ENCODE data around the gene STX4. TPM values are rescaled to one million over a fixed set of nuclear protein-coding genes. Genes with fewer than 3 reads are reported as not detected.

The STX4 gene
- total RNA-seq, 2 experiments from 2014 or later: 29.2 to 35.9 TPM

DNA sequence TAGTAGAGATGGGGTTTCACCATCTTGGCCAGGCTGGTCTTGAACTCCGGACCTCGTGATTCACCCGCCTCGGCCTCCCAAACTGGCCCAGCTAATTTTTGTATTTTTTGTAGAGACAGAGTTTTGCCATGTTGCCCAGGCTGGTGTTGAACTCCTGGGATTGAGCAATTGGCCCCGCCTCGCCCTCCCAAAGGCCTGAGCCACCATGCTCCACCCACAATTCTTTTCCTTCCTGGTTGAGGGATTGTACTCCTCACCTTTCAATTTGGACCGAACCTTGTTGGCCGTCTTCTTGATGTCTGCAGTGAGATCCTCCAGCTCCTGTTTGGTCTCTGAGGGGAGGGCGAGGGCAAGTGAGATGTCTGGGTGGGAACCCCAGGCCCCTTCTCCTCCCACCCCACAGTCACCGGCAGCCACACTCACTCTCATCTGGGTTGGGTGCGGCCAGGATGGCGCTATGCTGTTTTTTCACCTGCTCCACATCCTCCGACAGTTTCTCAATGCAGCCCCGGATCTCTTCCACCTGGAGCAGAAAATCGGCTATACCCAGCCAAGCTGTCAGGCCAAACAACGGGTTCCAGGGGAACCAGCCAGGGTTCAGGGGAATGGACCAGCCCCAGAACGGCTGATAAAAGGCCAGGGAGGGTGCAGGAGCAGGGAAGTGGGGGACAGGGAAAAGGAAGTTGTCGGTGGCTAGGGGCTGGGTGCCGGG lies 32.5 kb upstream of the STX4 start:
- H3K4me3 Mint-ChIP-seq: no peak overlapping the region
- H3K27me3 Mint-ChIP-seq: peaks cover 3% of the 10 kb centered on the region
- ChIA-PET CTCF (no interaction called here), POLR2A (no interaction called here)
- intact Hi-C loops (cut with DNase I, micrococcal nuclease): no loop called here
- DNase-seq: no peak
- ATAC-seq: no peak
- H3K4me1 Mint-ChIP-seq: peaks cover 8% of the 10 kb centered on the region
- no peak overlapping the region for H3K27ac Mint-ChIP-seq
- no peaks in the 10 kb centered on the region for H3K36me3 Mint-ChIP-seq (ENCODE audit: low read depth)
- no peaks in the 10 kb centered on the region for H3K9me3 Mint-ChIP-seq (ENCODE audit: low read depth)

DNA sequence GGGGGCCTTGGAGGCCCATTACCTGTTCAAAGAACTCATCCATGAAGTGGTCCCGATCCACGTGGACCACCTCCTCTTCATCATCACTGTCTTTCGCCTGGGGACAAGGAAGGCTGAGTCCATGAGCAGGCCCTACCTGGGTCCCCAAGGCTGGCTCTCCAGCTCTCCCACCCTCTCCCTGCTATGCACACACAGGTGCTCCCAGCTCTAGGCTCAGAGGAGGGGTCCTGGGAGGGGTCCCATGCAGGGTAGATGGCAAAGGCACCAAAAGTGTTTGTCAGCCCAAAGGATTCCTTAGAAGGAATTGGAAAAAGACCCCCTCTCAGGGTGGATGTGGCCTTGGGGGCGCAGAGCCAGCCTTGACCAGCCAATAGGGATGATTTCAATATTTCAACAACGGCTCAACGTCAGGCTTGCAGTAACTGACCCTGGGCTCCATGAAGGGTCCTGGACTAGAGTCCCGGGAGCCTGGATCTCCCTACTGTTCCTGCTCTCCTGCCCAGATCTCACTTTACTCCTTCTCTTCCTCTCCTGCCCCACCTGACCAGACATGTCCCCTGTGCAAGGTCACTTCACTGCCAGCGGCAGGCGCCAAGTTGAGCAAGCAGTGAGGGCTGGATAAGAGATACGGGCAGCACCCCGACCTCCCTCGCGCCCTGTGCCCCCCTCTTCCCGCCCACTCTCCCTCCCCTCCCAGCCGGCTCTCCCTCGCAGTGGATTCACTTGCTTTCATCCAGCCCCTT lies 31.7 kb upstream of the STX4 start:
- CTCF ChIA-PET: no interaction called here

DNA sequence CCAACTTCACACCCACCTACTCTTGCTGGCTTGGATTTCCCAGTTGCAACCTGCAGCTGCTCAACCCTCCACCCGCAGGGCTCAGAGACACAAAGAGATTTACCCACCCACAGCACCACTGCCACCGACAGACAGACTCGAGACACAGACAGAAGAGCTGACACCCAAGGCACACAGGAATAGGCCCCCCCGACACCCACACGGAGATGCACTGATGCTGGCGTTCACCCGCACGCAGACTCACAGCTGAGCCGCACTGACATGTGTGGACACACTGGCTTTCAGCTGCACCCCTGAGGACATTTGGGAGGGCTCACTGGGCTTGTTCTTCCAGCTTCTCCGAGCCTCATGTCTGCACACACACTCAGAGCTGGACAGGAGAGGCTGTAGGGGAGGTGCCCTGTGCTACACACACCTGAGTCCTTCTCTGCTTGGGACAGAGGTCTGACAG lies 31.1 kb upstream of the STX4 start:
- no peaks in the 10 kb centered on the region for H3K27me3 Mint-ChIP-seq
- intact Hi-C loops (cut with DNase I, micrococcal nuclease): no loop called here
- CTCF ChIA-PET: no interaction called here
- no peak overlapping the region for H3K27ac Mint-ChIP-seq
- DNase-seq (no peak), ATAC-seq (no peak)
- no peak overlapping the region for H3K4me3 Mint-ChIP-seq
- no peaks in the 10 kb centered on the region for H3K4me1 Mint-ChIP-seq
- no peaks in the 10 kb centered on the region for H3K36me3 Mint-ChIP-seq (ENCODE audit: low read depth)
- POLR2A ChIA-PET: no interaction called here
- no peaks in the 10 kb centered on the region for H3K9me3 Mint-ChIP-seq (ENCODE audit: low read depth)

More for the DNA sequence above, 31.7 kb upstream of the STX4 start:
- no peaks in the 10 kb centered on the region for H3K9me3 Mint-ChIP-seq (ENCODE audit: low read depth)
- DNase-seq (no peak), ATAC-seq (no peak)
- POLR2A ChIA-PET: no interaction called here
- peaks cover 3% of the 10 kb centered on the region for H3K4me1 Mint-ChIP-seq
- no peak overlapping the region for H3K4me3 Mint-ChIP-seq
- H3K36me3 Mint-ChIP-seq (ENCODE audit: low read depth): no peaks in the 10 kb centered on the region
- intact Hi-C loops (cut with DNase I, micrococcal nuclease): no loop called here
- H3K27ac Mint-ChIP-seq: no peak overlapping the region
- no peaks in the 10 kb centered on the region for H3K27me3 Mint-ChIP-seq

DNA sequence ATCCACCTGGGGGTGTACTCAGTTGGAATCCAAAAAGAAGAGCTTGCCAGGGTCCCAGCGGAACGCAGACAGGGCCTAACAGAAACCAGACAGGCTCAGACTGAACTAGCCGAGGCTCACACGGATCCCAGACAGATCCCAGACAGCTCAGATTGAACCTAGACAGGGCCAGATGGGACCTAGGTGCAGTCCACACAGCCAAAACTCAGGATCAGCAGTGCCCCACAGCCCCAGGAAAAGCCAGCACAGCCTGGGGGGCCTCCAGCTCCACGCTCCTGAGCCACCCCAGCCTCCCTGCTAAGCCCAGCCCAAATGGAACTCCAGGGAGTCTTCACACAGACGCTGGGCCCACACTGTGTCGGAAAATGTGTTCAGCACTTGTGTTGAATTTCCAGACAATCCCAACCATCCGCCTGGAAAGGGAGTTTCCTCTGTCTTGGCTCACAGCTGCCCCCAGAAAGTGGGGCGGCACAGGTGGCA lies 30.5 kb upstream of the STX4 start:
- Mint-ChIP-seq H3K4me3 (no peak overlapping the region), H3K4me1 (no peaks in the 10 kb centered on the region), H3K27me3 (no peaks in the 10 kb centered on the region), H3K27ac (no peak overlapping the region), H3K9me3 (ENCODE audit: low read depth) (no peaks in the 10 kb centered on the region), H3K36me3 (ENCODE audit: low read depth) (no peaks in the 10 kb centered on the region)
- ChIA-PET POLR2A (no interaction called here), CTCF (no interaction called here)
- ATAC-seq: no peak
- intact Hi-C loops (cut with DNase I, micrococcal nuclease): no loop called here
- no peak for DNase-seq

DNA sequence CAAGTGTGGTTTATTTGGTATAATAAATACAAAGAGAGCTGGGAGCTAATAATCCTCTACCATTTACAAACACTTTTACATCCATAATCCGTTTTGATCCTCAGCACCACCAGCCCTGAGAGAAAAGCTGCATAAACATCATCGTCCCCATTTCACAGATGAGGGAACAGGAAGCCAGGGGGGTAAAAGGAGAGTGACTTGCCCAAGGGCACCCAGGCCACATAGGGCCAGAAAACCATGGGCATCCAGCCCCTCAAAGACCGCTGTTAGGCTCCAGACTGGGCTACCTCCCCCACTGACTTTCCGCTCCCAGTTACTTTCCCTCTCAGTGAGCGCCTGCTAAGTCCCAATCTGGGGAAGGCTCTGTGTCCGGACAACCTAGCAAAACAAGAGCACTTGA lies 29.6 kb upstream of the STX4 start:
- Mint-ChIP-seq H3K27me3 (no peaks in the 10 kb centered on the region), H3K36me3 (ENCODE audit: low read depth) (no peaks in the 10 kb centered on the region), H3K9me3 (ENCODE audit: low read depth) (no peaks in the 10 kb centered on the region), H3K27ac (no peak overlapping the region), H3K4me3 (no peak overlapping the region), H3K4me1 (no peaks in the 10 kb centered on the region)
- ChIA-PET CTCF (no interaction called here), POLR2A (no interaction called here)
- intact Hi-C loops (cut with DNase I, micrococcal nuclease): no loop called here
- DNase-seq (no peak), ATAC-seq (no peak)

DNA sequence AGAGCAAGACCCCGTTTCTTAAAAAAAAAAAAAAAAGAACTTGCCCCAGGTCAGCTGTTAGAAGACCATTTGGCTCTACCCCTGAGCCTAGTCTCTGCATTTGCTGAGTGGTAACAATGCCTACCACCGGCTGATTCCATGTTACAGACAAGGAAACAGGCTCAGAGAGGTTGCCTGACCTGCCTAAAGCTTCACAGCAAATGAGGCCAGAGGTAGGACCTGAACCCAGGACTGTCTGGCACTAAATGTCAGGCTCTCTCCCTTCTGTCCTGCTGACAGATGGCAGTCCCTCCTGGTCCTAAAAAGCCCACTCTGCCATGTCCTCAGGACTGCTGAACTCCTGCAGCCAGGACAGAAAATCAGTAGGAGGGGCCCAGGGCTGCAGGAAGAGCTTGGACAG lies 28.7 kb upstream of the STX4 start:
- intact Hi-C loops (cut with DNase I, micrococcal nuclease): no loop called here
- H3K27me3 Mint-ChIP-seq: no peaks in the 10 kb centered on the region
- ChIA-PET CTCF (no interaction called here), POLR2A (no interaction called here)
- peaks cover 1% of the 10 kb centered on the region for H3K4me1 Mint-ChIP-seq
- H3K27ac Mint-ChIP-seq: no peak overlapping the region
- DNase-seq (no peak), ATAC-seq (no peak)
- H3K36me3 Mint-ChIP-seq (ENCODE audit: low read depth): no peaks in the 10 kb centered on the region
- H3K4me3 Mint-ChIP-seq: no peak overlapping the region
- no peaks in the 10 kb centered on the region for H3K9me3 Mint-ChIP-seq (ENCODE audit: low read depth)

DNA sequence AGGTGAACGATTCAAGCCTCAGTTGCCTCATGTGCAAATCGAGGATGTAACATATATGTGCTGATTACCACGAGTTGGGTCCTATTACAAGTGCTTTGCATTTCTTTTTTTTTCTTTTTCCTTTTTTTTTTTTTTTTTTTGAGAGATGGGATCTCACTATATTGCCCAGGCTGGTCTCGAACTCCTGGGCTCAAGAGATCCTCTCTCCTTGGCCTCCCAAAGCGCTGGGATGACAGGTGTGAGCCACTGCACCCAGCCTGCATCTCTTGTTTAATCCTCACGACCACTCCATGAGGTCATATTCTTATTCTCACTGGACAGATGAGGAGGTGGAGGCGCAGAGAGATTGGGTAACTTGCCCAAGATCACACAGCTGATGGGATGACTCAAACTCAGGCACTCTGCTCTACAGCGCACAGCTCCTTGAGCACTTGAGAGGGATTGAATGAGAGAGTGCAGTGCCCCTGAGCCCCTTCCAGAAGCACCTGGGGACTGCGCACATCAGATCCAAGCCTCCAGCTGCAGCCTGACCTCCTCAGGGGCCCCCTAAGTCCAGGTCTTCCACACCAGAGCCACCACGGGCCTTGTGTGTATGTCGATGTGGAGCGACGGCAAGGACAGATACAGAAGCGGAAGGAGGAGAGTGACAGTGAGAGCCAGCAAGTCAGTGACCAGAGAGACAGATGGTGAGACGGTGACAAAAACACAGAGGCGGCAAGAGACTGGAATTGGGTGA lies 27.8 kb upstream of the STX4 start:
- ATAC-seq (peak; percentile 34), DNase-seq (no peak)
- Mint-ChIP-seq H3K27me3 (no peaks in the 10 kb centered on the region), H3K4me1 (peaks cover 6% of the 10 kb centered on the region), H3K27ac (no peak overlapping the region), H3K4me3 (no peak overlapping the region), H3K9me3 (ENCODE audit: low read depth) (no peaks in the 10 kb centered on the region), H3K36me3 (ENCODE audit: low read depth) (no peaks in the 10 kb centered on the region)
- CTCF ChIA-PET: interaction anchor here (0.7 kb wide), 1 partner anchor 28 kb away, joined by 3 read pairs; the partner anchor contains the start of gene STX4
- intact Hi-C loops (cut with DNase I, micrococcal nuclease): no loop called here
- POLR2A ChIA-PET: no interaction called here

DNA sequence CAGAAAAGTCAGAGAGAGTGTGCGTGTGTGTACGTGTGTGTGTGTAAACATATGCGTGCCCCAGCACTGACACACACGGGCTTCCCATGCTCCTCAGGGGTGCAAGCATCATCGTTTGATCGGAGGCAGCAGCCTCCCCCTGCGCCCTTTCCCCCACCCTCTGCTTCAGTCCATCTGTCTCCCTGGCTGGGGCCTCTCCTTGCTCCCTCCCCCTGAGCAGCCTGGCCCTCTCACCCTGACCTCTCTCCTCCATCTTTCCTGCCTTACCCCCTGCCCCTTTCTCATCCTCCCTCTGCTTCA lies 27.3 kb upstream of the STX4 start:
- no peak overlapping the region for H3K4me3 Mint-ChIP-seq
- POLR2A ChIA-PET: no interaction called here
- H3K9me3 Mint-ChIP-seq (ENCODE audit: low read depth): no peaks in the 10 kb centered on the region

DNA sequence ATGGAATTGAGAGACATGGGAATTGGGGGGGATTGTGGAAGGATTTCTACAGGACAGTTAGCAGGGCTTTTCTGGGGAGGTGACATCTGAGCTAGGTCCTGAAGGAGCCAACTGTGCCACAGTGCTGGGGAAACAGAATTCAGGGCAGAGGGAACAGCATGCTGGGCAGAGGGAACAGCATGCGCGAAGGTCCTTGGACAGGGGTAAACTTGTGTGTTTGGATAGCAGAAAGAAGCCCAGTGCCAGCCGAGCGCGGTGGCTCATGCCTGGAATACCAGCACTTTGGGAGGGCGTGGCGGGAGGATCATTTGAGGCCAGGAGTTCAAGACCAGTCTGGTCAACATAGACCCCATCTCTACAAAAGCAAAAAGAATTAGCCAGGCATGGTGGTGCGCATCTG lies 26.8 kb upstream of the STX4 start:
- no peak for ATAC-seq
- Mint-ChIP-seq H3K27me3 (peaks cover 5% of the 10 kb centered on the region), H3K4me3 (no peak overlapping the region), H3K4me1 (peaks cover 12% of the 10 kb centered on the region), H3K9me3 (ENCODE audit: low read depth) (no peaks in the 10 kb centered on the region), H3K27ac (no peak overlapping the region), H3K36me3 (ENCODE audit: low read depth) (no peaks in the 10 kb centered on the region)
- POLR2A ChIA-PET: no interaction called here
- DNase-seq: no peak
- CTCF ChIA-PET: interaction anchor here (1.0 kb wide), 1 partner anchor 21 kb away, joined by 4 read pairs; no protein-coding TSS in a partner anchor
- intact Hi-C loops (cut with DNase I, micrococcal nuclease): no loop called here

More for the DNA sequence above, 27.3 kb upstream of the STX4 start:
- Mint-ChIP-seq H3K36me3 (ENCODE audit: low read depth) (no peaks in the 10 kb centered on the region), H3K4me1 (peaks cover 9% of the 10 kb centered on the region), H3K27me3 (no peaks in the 10 kb centered on the region), H3K27ac (no peak overlapping the region)
- intact Hi-C loops (cut with DNase I, micrococcal nuclease): no loop called here
- ATAC-seq: no peak
- DNase-seq: no peak
- CTCF ChIA-PET: interaction anchor here (0.7 to 1.0 kb wide), 2 partner anchors 21 to 28 kb away, joined by 3 to 4 read pairs; partner anchors contain the start of gene STX4

DNA sequence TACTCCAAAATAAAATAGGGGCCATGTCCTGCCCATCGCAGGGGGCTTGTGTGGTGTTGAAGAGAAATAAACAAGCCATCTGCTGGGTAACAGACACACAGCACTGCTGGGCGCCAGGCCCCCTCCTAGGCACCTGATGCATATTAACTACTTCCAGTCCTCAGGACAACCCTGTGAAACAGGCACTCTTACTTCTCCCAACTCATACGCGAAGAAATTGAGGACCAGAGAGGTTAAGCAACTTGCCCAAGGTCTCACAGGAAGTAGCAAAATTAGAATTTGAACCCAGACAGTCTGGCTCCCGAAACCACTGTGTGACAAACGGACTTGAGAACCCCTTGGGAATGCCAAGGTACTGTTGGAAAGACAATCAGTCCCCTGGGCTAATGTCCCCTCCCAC lies 25.7 kb upstream of the STX4 start:
- no peak for DNase-seq
- ChIA-PET POLR2A (no interaction called here), CTCF (no interaction called here)
- no peak overlapping the region for H3K27ac Mint-ChIP-seq
- H3K4me1 Mint-ChIP-seq: peaks cover 12% of the 10 kb centered on the region
- intact Hi-C loops (cut with DNase I, micrococcal nuclease): no loop called here
- ATAC-seq: no peak
- peaks cover 10% of the 10 kb centered on the region for H3K27me3 Mint-ChIP-seq
- no peak overlapping the region for H3K4me3 Mint-ChIP-seq
- no peaks in the 10 kb centered on the region for H3K36me3 Mint-ChIP-seq (ENCODE audit: low read depth)
- H3K9me3 Mint-ChIP-seq (ENCODE audit: low read depth): no peaks in the 10 kb centered on the region

DNA sequence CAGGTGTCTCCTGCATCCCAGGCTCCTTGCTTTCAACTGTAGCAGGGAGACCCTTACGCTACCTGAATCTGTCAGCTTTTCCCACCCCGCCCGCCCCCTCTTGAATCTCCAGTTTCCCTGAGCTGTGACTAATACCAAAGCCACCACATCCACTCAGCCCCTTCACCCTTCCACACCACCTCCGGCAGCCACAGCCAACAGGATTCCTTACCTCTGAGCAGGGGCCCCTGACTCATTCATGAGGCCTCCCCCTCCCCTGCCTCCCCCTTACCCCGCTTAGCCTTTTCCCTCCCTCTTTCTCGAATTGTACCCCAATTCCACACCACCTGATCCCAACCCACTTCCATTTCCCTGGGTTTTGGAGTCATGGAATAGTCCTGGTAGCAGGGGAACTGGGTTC lies 25.2 kb upstream of the STX4 start:
- no peaks in the 10 kb centered on the region for H3K9me3 Mint-ChIP-seq (ENCODE audit: low read depth)
- ATAC-seq (no peak), DNase-seq (no peak)
- no peak overlapping the region for H3K27ac Mint-ChIP-seq
- H3K36me3 Mint-ChIP-seq (ENCODE audit: low read depth): no peaks in the 10 kb centered on the region
- ChIA-PET POLR2A (no interaction called here), CTCF (interaction anchor here (1.0 kb wide), 1 partner anchor 23 kb away, joined by 3 read pairs; the partner anchor contains the start of gene HSD3B7)
- intact Hi-C loops (cut with DNase I, micrococcal nuclease): no loop called here
- no peak overlapping the region for H3K4me3 Mint-ChIP-seq
- peaks cover 12% of the 10 kb centered on the region for H3K4me1 Mint-ChIP-seq
- H3K27me3 Mint-ChIP-seq: peaks cover 10% of the 10 kb centered on the region

DNA sequence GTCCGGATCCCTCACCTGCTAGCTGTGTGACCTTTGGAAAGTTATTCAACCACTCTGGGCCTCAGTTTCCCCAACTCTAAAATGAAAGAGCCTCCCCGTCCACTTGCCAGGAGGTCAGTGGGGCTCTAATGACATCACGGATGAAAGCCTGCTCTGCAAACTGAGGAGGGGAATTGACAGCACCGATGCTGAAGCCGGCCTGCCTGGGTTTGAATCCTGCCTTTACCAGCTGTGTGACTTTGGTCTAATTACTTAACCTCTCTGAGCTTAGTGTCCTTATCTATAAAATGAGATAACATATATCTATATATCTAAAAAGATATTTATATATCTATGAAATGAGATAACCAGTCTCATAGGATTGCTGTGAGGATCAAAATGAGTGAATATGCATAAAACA lies 24.8 kb upstream of the STX4 start:
- ChIA-PET POLR2A (no interaction called here), CTCF (interaction anchor here (0.6 to 1.0 kb wide), 2 partner anchors 24 to 36 kb away, joined by 3 read pairs; partner anchors contain the start of gene HSD3B7)
- H3K27ac Mint-ChIP-seq: no peak overlapping the region
- peaks cover 11% of the 10 kb centered on the region for H3K27me3 Mint-ChIP-seq
- H3K36me3 Mint-ChIP-seq (ENCODE audit: low read depth): no peaks in the 10 kb centered on the region
- H3K9me3 Mint-ChIP-seq (ENCODE audit: low read depth): no peaks in the 10 kb centered on the region
- H3K4me1 Mint-ChIP-seq: peaks cover 12% of the 10 kb centered on the region
- no peak for DNase-seq
- ATAC-seq: no peak
- intact Hi-C loops (cut with DNase I, micrococcal nuclease): no loop called here
- no peak overlapping the region for H3K4me3 Mint-ChIP-seq

Data from activated CD4-positive, alpha-beta T cell treated with anti-CD3 and anti-CD28 coated beads for 36 hours (primary cell).